GM13976 (cell line): ENCODE data around the gene PIGN.

Experiments
- DNase-seq: peaks from one replicate; pipeline ENCODE4 v3.0.0; 2012; ENCODE audit warnings: low spot score
- CTCF ChIP-seq: IDR thresholded peaks from 2 replicates; pipeline ENCODE4 v1.5.1; 2012; ENCODE audit warnings: borderline replicate concordance, mild to moderate bottlenecking; ENCODE audit not compliant: insufficient read depth; ENCODE audit errors: extremely low read depth, missing control alignments, control extremely low read depth
- in situ Hi-C: fragments of 300-500 bp; cut with MboI; formaldehyde crosslinking; loops from one replicate; pipeline ENCODE4 v1.12.0; 2022; ENCODE audit warnings: low sequenced_read_pairs, mixed read lengths, inconsistent platforms; ENCODE audit not compliant: unreplicated experiment

Gene PIGN

GRCh38 chr18:62128157-62128556 is 58.7 kb downstream of the PIGN start:
- no peak for DNase-seq
- no peak for TF ChIP-seq CTCF
- in situ Hi-C loops = loop anchor here (25.0 kb wide), 1 partner anchor 541 kb away; no protein-coding TSS in a partner anchor

GRCh38 chr18:62126737-62127136 is 60.1 kb downstream of the PIGN start:
- in situ Hi-C loops = loop anchor here (25.0 kb wide), 1 partner anchor 539 kb away; no protein-coding TSS in a partner anchor
- DNase-seq = no peak
- TF ChIP-seq CTCF = no peak

- in situ Hi-C loops = loop anchor here (25.0 kb wide), 1 partner anchor 538 kb away; no protein-coding TSS in a partner anchor
- no peak for DNase-seq
- no peak for TF ChIP-seq CTCF
These were observed 61.2 kb downstream of the PIGN start for GRCh38 chr18:62125702-62126101.

GRCh38 chr18:62122330-62122729 is 64.5 kb downstream of the PIGN start:
- no peak for DNase-seq
- in situ Hi-C loops = no loop called here
- no peak for TF ChIP-seq CTCF

- TF ChIP-seq CTCF = no peak
- in situ Hi-C loops = no loop called here
- no peak for DNase-seq
These were observed 67.0 kb downstream of the PIGN start for GRCh38 chr18:62119884-62120283.

- in situ Hi-C loops = no loop called here
- no peak for DNase-seq
- no peak for TF ChIP-seq CTCF
These were observed 68.5 kb downstream of the PIGN start for GRCh38 chr18:62118328-62118727.

GRCh38 chr18:62109676-62110075 is 77.2 kb downstream of the PIGN start:
- in situ Hi-C loops = no loop called here
- no peak for DNase-seq
- TF ChIP-seq CTCF = no peak
